HCT116 (cell line): Measurements from ENCODE around the gene ARHGEF16. TPM values are rescaled to one million over a fixed set of nuclear protein-coding genes. Genes with fewer than 3 reads are reported as not detected.

Experiments
- ATAC-seq: fragments of 200-7000 bp; cut with Tn5 transposase; 2 replicates; pipeline ENCODE4 v1.9.1; 2020; ENCODE audit warnings: mild to moderate bottlenecking, moderate library complexity
- BruUV-seq: library from RNA; stranded (reverse); fragments of 400-500 nt; replicated peaks from 2 replicates; lab custom pipeline; 2021; lab: Mats Ljungman, UMichigan
- CTCF ChIA-PET: fragments of 300-600 bp; sonication (Branson Sonifier 250); formaldehyde crosslinking; loops from one replicate; lab custom pipeline; 2021; ENCODE audit warnings: antibody characterized with exemption; lab: Charles Lee
- POLR2A ChIA-PET: fragments of 300-600, 350-600 bp; sonication (Branson Sonifier 250); formaldehyde crosslinking; loops from one replicate; lab custom pipeline; 2021; ENCODE audit warnings: antibody characterized with exemption; lab: Charles Lee
- RAD21 ChIA-PET, 2 experiments: fragments of 300-600 bp; sonication (Branson Sonifier 250); formaldehyde crosslinking; loops; one replicate each; lab custom pipeline; 2023; ENCODE audit warnings: low total read pairs in 2 of 2; ENCODE audit not compliant: uncharacterized antibody in 2 of 2, unreplicated experiment in 2 of 2, low non-redundant PET in 1 of 2; lab: Charles Lee
- DNase-seq: peaks from one replicate; pipeline ENCODE4 v3.0.0-alpha.2; 2010; ENCODE audit warnings: low read depth, low spot score
- H2AFZ ChIP-seq: fragments of 200-600 bp; shearing (Covaris generic), sonication (generic); 2 replicates; pipeline ENCODE4 v1.6.1; 2017; ENCODE audit warnings: low read depth, mixed run types, mixed read lengths, antibody characterized with exemption, low read length; ENCODE audit not compliant: poor library complexity, severe bottlenecking
- H3K27ac ChIP-seq: 2 replicates; pipeline ENCODE4 v1.5.1; 2012; ENCODE audit warnings: low read depth, low read length
- H3K27me3 ChIP-seq: fragments of 200-600 bp; sonication (generic); 2 replicates; pipeline ENCODE4 v1.6.1; 2016; ENCODE audit warnings: mixed run types, low read length, mixed read lengths; ENCODE audit not compliant: insufficient read depth
- H3K36me3 ChIP-seq, 2 experiments: fragments of 200-500 bp in 1 of 2; fragments of 200-600 bp in 1 of 2; sonication (Bioruptor generic) in 1 of 2; sonication (generic) in 1 of 2; 2 replicates each; pipeline versions ENCODE4 v1.5.1 to v1.6.1; 2014 to 2016; ENCODE audit warnings: low read length in 2 of 2, inconsistent platforms in 1 of 2, mixed read lengths in 1 of 2, mixed run types in 1 of 2; ENCODE audit not compliant: insufficient read depth in 2 of 2, control insufficient read depth in 1 of 2
- H3K4me1 ChIP-seq, 2 experiments: fragments of 200-600 bp in 1 of 2; sonication (generic) in 1 of 2; 2 replicates each; pipeline versions ENCODE4 v1.5.1 to v1.6.1; 2012 to 2017; ENCODE audit warnings: low read length in 2 of 2, inconsistent platforms in 1 of 2, mild to moderate bottlenecking in 1 of 2, mixed read lengths in 1 of 2, mixed run types in 1 of 2, moderate library complexity in 1 of 2; ENCODE audit not compliant: insufficient read depth in 2 of 2, control insufficient read depth in 1 of 2
- H3K4me2 ChIP-seq: fragments of 200-600 bp; sonication (generic); 2 replicates; pipeline ENCODE4 v1.6.1; 2017; ENCODE audit warnings: mixed run types, low read length, mixed read lengths
- H3K4me3 ChIP-seq, 2 experiments: fragments of 200-600 bp in 1 of 2; sonication (generic) in 1 of 2; replicated peaks in 1 of 2; 2 replicates each; pipeline ENCODE4 v1.5.1; 2011 to 2016; ENCODE audit warnings: low read length in 2 of 2, control low read depth in 1 of 2, low read depth in 1 of 2, mild to moderate bottlenecking in 1 of 2, mixed read lengths in 1 of 2, mixed run types in 1 of 2
- H3K79me2 ChIP-seq: fragments of 200-600 bp; sonication (generic); 2 replicates; pipeline ENCODE4 v1.6.1; 2017; ENCODE audit warnings: mild to moderate bottlenecking, mixed run types, low read length, moderate library complexity, mixed read lengths; ENCODE audit not compliant: insufficient read depth
- H3K9ac ChIP-seq: fragments of 200-600 bp; sonication (generic); 2 replicates; pipeline ENCODE4 v1.6.1; 2016; ENCODE audit warnings: low read length, mixed read lengths
- H3K9me2 ChIP-seq: fragments of 200-600 bp; sonication (generic), shearing (Covaris generic); 2 replicates; pipeline ENCODE4 v1.6.1; 2017; ENCODE audit warnings: mixed run types, mild to moderate bottlenecking, moderate library complexity; ENCODE audit not compliant: insufficient read depth
- H3K9me3 ChIP-seq, 2 experiments: fragments of 200-500 bp in 1 of 2; fragments of 200-600 bp in 1 of 2; sonication (Bioruptor generic) in 1 of 2; sonication (generic) in 1 of 2; 2 replicates each; pipeline ENCODE4 v1.6.1; 2014 to 2017; ENCODE audit warnings: low read length in 2 of 2, mixed read lengths in 2 of 2, inconsistent platforms in 1 of 2, low read depth in 1 of 2, mild to moderate bottlenecking in 1 of 2, mixed run types in 1 of 2, moderate library complexity in 1 of 2; ENCODE audit not compliant: control insufficient read depth in 1 of 2, insufficient read depth in 1 of 2
- H4K20me1 ChIP-seq: fragments of 200-600 bp; sonication (generic), shearing (Covaris generic); 2 replicates; pipeline ENCODE4 v1.6.1; 2017; ENCODE audit warnings: mixed run types, mild to moderate bottlenecking, moderate library complexity; ENCODE audit not compliant: insufficient read depth
- EGR1 ChIP-seq: IDR thresholded peaks from 2 replicates; pipeline ENCODE4 v1.6.1; 2012; ENCODE audit warnings: low read depth
- ELF1 ChIP-seq: IDR thresholded peaks from 2 replicates; pipeline ENCODE4 v1.6.1; 2012; ENCODE audit warnings: low read depth, borderline replicate concordance
- EZH2 ChIP-seq: fragments of 200-600 bp; sonication (generic); IDR thresholded peaks from 2 replicates; pipeline ENCODE4 v1.6.1; 2017; ENCODE audit warnings: antibody characterized with exemption, mixed run types
- EZH2phosphoT487 ChIP-seq: fragments of 200-600 bp; IDR thresholded peaks from 2 replicates; pipeline ENCODE4 v1.6.1; 2018; ENCODE audit warnings: antibody characterized with exemption, borderline replicate concordance
- POLR2A ChIP-seq: IDR thresholded peaks from 2 replicates; pipeline ENCODE4 v1.7.0; 2011; ENCODE audit warnings: borderline replicate concordance; ENCODE audit not compliant: insufficient read depth, insufficient read length; ENCODE audit errors: extremely low read depth
- POLR2AphosphoS5 ChIP-seq: IDR thresholded peaks from 2 replicates; pipeline ENCODE4 v1.6.1; 2011; ENCODE audit warnings: mild to moderate bottlenecking, low read depth, low read length, moderate library complexity
- SIN3A ChIP-seq: IDR thresholded peaks from 2 replicates; pipeline ENCODE4 v1.6.1; 2012; ENCODE audit warnings: low read depth
- SP1 ChIP-seq: IDR thresholded peaks from 2 replicates; pipeline ENCODE4 v1.6.1; 2012; ENCODE audit warnings: low read depth
- SRF ChIP-seq: IDR thresholded peaks from 2 replicates; pipeline ENCODE4 v1.6.1; 2012; ENCODE audit warnings: low read depth
- TCF7L2 ChIP-seq: IDR thresholded peaks from 2 replicates; pipeline ENCODE4 v1.7.0; 2011; ENCODE audit warnings: borderline replicate concordance, inconsistent platforms; ENCODE audit not compliant: insufficient read depth, insufficient read length; ENCODE audit errors: extremely low read depth
- YY1 ChIP-seq: IDR thresholded peaks from 2 replicates; pipeline ENCODE4 v1.6.1; 2011; ENCODE audit warnings: low read length, low read depth, moderate library complexity, mild to moderate bottlenecking; ENCODE audit not compliant: insufficient replicate concordance; ENCODE audit errors: extremely low read depth
- ZNF274 ChIP-seq: fragments of 200-500 bp; sonication (Bioruptor generic); IDR thresholded peaks from 2 replicates; pipeline ENCODE4 v1.6.1; 2014; ENCODE audit warnings: mild to moderate bottlenecking, low read depth, low read length, inconsistent platforms
- intact Hi-C: fragments of 100-400 bp; cut with micrococcal nuclease; formaldehyde crosslinking; loops from 2 replicates; pipeline ENCODE4 v1.10.0; 2022
- total RNA-seq: library from RNA; stranded (reverse); gene quantifications from one replicate; pipeline ENCODE4 v1.2.1, GENCODE V29; 2021; ENCODE audit not compliant: unreplicated experiment
- TF ChIP-seq, protein P1 (sequence below): IDR thresholded peaks from 2 replicates; pipeline ENCODE4 v1.6.1; 2012
- TF ChIP-seq, protein P2 (sequence below): IDR thresholded peaks from 2 replicates; pipeline ENCODE4 v1.6.1; 2012
- TF ChIP-seq, protein P3 (sequence below): IDR thresholded peaks from 2 replicates; pipeline ENCODE4 v1.6.1; 2011; ENCODE audit warnings: mild to moderate bottlenecking, low read length, moderate library complexity; ENCODE audit not compliant: insufficient replicate concordance; ENCODE audit errors: extremely low read depth

The ARHGEF16 gene
- total RNA-seq, 1 experiment from 2014 or later = 37.4 TPM

DNA sequence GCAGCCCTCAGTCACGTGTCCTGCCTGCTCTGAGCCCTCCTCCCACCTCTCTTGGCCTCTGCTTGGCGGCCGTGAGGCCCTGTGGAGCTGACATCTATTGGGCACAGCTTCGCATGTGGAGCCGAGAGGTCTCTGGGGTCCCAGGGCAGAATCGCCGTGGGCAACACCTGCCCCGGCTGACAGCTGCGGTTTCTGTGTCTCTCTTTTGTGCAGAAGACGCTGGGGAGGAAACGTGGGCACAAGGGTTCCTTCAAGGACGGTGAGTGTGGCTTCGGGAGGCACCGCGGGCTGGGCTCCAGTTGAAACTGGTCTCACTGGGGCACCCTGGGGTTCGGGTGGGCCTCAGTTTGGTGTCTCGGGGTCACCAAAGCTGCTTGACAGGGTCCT lies 11.5 kb downstream of the ARHGEF16 start:
- POLR2A ChIA-PET = no interaction called here
- H4K20me1 ChIP-seq = no peaks in the 10 kb centered on the region
- peaks cover 0 to 6% of the 10 kb centered on the region in 2 experiments; a peak in 1 of 4 replicates for H3K4me1 ChIP-seq
- TF ChIP-seq YY1 = no peak
- TF ChIP-seq EZH2 = no peak
- TF ChIP-seq EZH2phosphoT487 = no peak
- no peak for TF ChIP-seq ZNF274
- TF ChIP-seq POLR2A = no peak
- TF ChIP-seq TCF7L2 = no peak
- TF ChIP-seq SP1 = no peak
- no peak for TF ChIP-seq ELF1
- TF ChIP-seq POLR2AphosphoS5 = no peak
- H3K9ac ChIP-seq = no peak overlapping the region
- H3K79me2 ChIP-seq = no peaks in the 10 kb centered on the region
- RAD21 ChIA-PET = no interaction called here
- CTCF ChIA-PET = no interaction called here
- H3K36me3 ChIP-seq = no peaks in the 10 kb centered on the region
- no peak overlapping the region for H3K4me2 ChIP-seq
- H3K27me3 ChIP-seq = no peaks in the 10 kb centered on the region
- DNase-seq (no peak), ATAC-seq (no peak)
- intact Hi-C loops = no loop called here
- no TSS peak for BruUV-seq
- H3K27ac ChIP-seq = no peak overlapping the region
- H2AFZ ChIP-seq = no peak overlapping the region
- no peaks in the 10 kb centered on the region for H3K9me3 ChIP-seq
- H3K4me3 ChIP-seq = no peak overlapping the region
- H3K9me2 ChIP-seq = no peaks in the 10 kb centered on the region

DNA sequence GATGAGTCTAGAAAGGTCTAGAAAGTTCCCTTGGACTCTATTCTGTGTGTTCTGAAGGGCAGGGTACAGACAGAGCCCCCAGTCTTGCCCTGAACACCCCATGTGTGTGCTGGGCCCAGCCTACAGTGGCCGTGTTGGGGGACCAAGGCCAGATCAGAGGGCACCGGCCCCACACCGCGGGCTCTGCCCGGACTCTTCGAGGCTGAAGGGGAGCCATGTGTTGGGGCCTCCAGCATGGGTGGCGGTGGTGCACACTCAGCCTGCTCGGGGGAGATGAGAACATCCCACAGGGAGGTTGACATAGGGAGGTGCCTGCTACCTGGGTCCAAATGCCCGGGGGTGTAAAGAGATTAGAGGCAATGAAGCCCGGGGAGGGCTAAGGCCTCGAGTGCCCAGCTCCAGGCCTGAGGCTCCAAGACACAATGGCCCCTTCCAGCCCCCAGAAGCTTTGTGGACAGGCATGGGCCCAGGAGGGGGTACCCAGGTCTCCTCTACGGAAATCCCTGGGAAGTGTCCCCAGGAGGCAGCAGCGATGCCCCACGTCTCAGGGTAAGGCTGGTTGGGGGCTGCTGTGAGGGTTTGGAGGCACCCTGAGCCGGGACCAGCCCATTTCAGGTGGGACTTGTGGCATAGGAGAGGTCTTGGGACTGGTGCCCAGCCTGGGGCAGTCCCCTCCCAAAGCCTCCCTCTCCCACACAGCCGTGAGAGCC lies 12.1 kb downstream of the ARHGEF16 start:
- H3K4me2 ChIP-seq = no peak overlapping the region
- DNase-seq = no peak
- H3K9ac ChIP-seq = no peak overlapping the region
- ATAC-seq = no peak
- H2AFZ ChIP-seq = no peak overlapping the region
- H3K79me2 ChIP-seq = no peaks in the 10 kb centered on the region
- no peaks in the 10 kb centered on the region for H3K9me3 ChIP-seq
- intact Hi-C loops = no loop called here
- ChIA-PET POLR2A (no interaction called here), RAD21 (no interaction called here), CTCF (interaction anchor here (0.9 kb wide), 1 partner anchor 13 kb away, joined by 3 read pairs; no protein-coding TSS in a partner anchor)
- no peak overlapping the region for H3K4me3 ChIP-seq
- H4K20me1 ChIP-seq = no peaks in the 10 kb centered on the region
- BruUV-seq = no TSS peak
- no peaks in the 10 kb centered on the region for H3K36me3 ChIP-seq
- no peaks in the 10 kb centered on the region for H3K9me2 ChIP-seq
- H3K27me3 ChIP-seq = no peaks in the 10 kb centered on the region
- H3K27ac ChIP-seq = no peak overlapping the region
- H3K4me1 ChIP-seq = peaks cover 0 to 9% of the 10 kb centered on the region in 2 experiments; a peak in 1 of 4 replicates
- no peak for TF ChIP-seq POLR2AphosphoS5
- no peak for TF ChIP-seq TCF7L2
- TF ChIP-seq, protein P1, sequence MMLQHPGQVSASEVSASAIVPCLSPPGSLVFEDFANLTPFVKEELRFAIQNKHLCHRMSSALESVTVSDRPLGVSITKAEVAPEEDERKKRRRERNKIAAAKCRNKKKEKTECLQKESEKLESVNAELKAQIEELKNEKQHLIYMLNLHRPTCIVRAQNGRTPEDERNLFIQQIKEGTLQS = no peak
- TF ChIP-seq ZNF274 = no peak
- no peak for TF ChIP-seq ELF1
- TF ChIP-seq, protein P2, sequence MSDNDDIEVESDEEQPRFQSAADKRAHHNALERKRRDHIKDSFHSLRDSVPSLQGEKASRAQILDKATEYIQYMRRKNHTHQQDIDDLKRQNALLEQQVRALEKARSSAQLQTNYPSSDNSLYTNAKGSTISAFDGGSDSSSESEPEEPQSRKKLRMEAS = no peak
- no peak for TF ChIP-seq YY1
- TF ChIP-seq, protein P3, sequence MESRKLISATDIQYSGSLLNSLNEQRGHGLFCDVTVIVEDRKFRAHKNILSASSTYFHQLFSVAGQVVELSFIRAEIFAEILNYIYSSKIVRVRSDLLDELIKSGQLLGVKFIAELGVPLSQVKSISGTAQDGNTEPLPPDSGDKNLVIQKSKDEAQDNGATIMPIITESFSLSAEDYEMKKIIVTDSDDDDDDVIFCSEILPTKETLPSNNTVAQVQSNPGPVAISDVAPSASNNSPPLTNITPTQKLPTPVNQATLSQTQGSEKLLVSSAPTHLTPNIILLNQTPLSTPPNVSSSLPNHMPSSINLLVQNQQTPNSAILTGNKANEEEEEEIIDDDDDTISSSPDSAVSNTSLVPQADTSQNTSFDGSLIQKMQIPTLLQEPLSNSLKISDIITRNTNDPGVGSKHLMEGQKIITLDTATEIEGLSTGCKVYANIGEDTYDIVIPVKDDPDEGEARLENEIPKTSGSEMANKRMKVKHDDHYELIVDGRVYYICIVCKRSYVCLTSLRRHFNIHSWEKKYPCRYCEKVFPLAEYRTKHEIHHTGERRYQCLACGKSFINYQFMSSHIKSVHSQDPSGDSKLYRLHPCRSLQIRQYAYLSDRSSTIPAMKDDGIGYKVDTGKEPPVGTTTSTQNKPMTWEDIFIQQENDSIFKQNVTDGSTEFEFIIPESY = no peak
- no peak for TF ChIP-seq SIN3A
- TF ChIP-seq SRF = no peak
- no peak for TF ChIP-seq EGR1
- no peak for TF ChIP-seq SP1
